K562 (cell line): ENCODE data around the gene ELAVL3. TPM values are rescaled to one million over a fixed set of nuclear protein-coding genes. Genes with fewer than 3 reads are reported as not detected.

Experiments used
- CBX3 ChIP-seq, 2 experiments: IDR thresholded peaks; 1 replicate in 1 of 2; 2 replicates in 1 of 2; pipeline ENCODE4 v1.6.1; 2012; ENCODE audit warnings: inconsistent platforms in 2 of 2, low read length in 2 of 2, borderline replicate concordance in 1 of 2, control low read depth in 1 of 2
- ERF ChIP-seq: fragments of 450-650 bp; formaldehyde crosslinking; IDR thresholded peaks from 2 replicates; pipeline ENCODE4 v1.4.0; 2020; ENCODE audit warnings: mild to moderate bottlenecking, mixed read lengths
- MYC ChIP-seq, 2 experiments: fragments of 250-450 bp in 1 of 2; sonication (Bioruptor Pico) in 1 of 2; IDR thresholded peaks; 2 replicates each; pipeline versions ENCODE4 v1.5.1 to v1.6.1; 2012 to 2021; ENCODE audit warnings: low read depth in 2 of 2, borderline replicate concordance in 1 of 2, improper control_type of control experiment in 1 of 2, low read length in 1 of 2, mild to moderate bottlenecking in 1 of 2, moderate library complexity in 1 of 2
- PPARD ChIP-seq: fragments of 250-450 bp; sonication (Bioruptor Pico); IDR thresholded peaks from 2 replicates; pipeline ENCODE4 v1.8.0; 2022; ENCODE audit warnings: inconsistent platforms, mild to moderate bottlenecking, moderate library complexity
- PRPF4 ChIP-seq: fragments of 200-400 bp; formaldehyde crosslinking; IDR thresholded peaks from one replicate; pipeline ENCODE4 v1.6.1; 2017; ENCODE audit warnings: low read length, low read depth, mild to moderate bottlenecking; ENCODE audit not compliant: insufficient read depth, poor library complexity, severe bottlenecking
- RB1 ChIP-seq: fragments of 450-650 bp; IDR thresholded peaks from 2 replicates; pipeline ENCODE4 v1.6.1; 2017; ENCODE audit warnings: low read depth, mild to moderate bottlenecking
- RBFOX2 ChIP-seq: fragments of 200-400 bp; formaldehyde crosslinking; IDR thresholded peaks from 2 replicates; pipeline ENCODE4 v1.6.1; 2017; ENCODE audit warnings: low read depth, mild to moderate bottlenecking, low read length, moderate library complexity
- SREBF2 ChIP-seq: sonication (generic); formaldehyde crosslinking; IDR thresholded peaks from 2 replicates; pipeline ENCODE4 v1.4.0; 2020; ENCODE audit warnings: mild to moderate bottlenecking, missing genetic modification reagents
- TAF15 ChIP-seq: fragments of 200-400 bp; formaldehyde crosslinking; IDR thresholded peaks from 2 replicates; pipeline ENCODE4 v1.6.1; 2017; ENCODE audit warnings: mild to moderate bottlenecking, low read depth, low read length, moderate library complexity
- TOE1 ChIP-seq, 2 experiments: fragments of 450-650 bp in 1 of 2; sonication (generic) in 1 of 2; formaldehyde crosslinking in 1 of 2; IDR thresholded peaks; 2 replicates each; pipeline versions ENCODE4 v1.7.1 to v1.8.0; 2016 to 2022; ENCODE audit warnings: borderline replicate concordance in 2 of 2, mild to moderate bottlenecking in 2 of 2, antibody characterized with exemption in 1 of 2, inconsistent platforms in 1 of 2, low read depth in 1 of 2, missing genetic modification reagents in 1 of 2, moderate library complexity in 1 of 2
- ZC3H4 ChIP-seq: sonication (generic); formaldehyde crosslinking; IDR thresholded peaks from 2 replicates; pipeline ENCODE4 v1.9.0; 2021; ENCODE audit warnings: missing genetic modification reagents, borderline replicate concordance
- ZNF263 ChIP-seq: sonication (generic); formaldehyde crosslinking; IDR thresholded peaks from 2 replicates; pipeline ENCODE4 v1.8.0; 2022; ENCODE audit warnings: mild to moderate bottlenecking, missing genetic modification reagents, borderline replicate concordance
- polyA plus RNA-seq, 8 experiments: library from polyadenylated mRNA; depleted of rRNA in 4 of 8; stranded (reverse) in 5 of 8; unstranded in 3 of 8; fragments of >200 nt; fragmentation: Nextera tagmentation in 2 of 8; fragmentation: Illumina TruSeq in 1 of 8; extraction: Ambion mirVana in 2 of 8; extraction: Trizol in 1 of 8; gene quantifications; 2 replicates each; pipeline versions ENCODE4 v1.2.1 to v1.2.3, GENCODE V29; 2011 to 2014; ENCODE audit warnings: inconsistent platforms in 1 of 8, missing spikeins in 1 of 8
- total RNA-seq, 7 experiments: library from RNA; depleted of rRNA in 6 of 7; stranded (reverse); fragments of >200 nt in 6 of 7; fragmentation: Illumina TruSeq in 2 of 7; extraction: Trizol in 2 of 7; gene quantifications; 2 replicates each; pipeline versions ENCODE4 v1.2.1 to v1.2.3, GENCODE V29; 2011 to 2021; ENCODE audit warnings: low replicate concordance in 1 of 7
- TF ChIP-seq, protein P1 (sequence below): sonication (generic); formaldehyde crosslinking; IDR thresholded peaks from 2 replicates; pipeline ENCODE4 v1.8.0; 2022; ENCODE audit warnings: missing genetic modification reagents, mild to moderate bottlenecking, moderate library complexity, borderline replicate concordance
- TF ChIP-seq, protein P2 (sequence below): sonication (generic); formaldehyde crosslinking; IDR thresholded peaks from 2 replicates; pipeline ENCODE4 v1.8.1; 2023; ENCODE audit warnings: mild to moderate bottlenecking, missing genetic modification reagents
- TF ChIP-seq, protein P3 (sequence below): sonication (generic); formaldehyde crosslinking; IDR thresholded peaks from 2 replicates; pipeline ENCODE4 v1.9.0; 2022; ENCODE audit warnings: mild to moderate bottlenecking, missing genetic modification reagents
- TF ChIP-seq, protein P4 (sequence below): fragments of 200-800 bp; sonication (Bioruptor generic); IDR thresholded peaks from 2 replicates; pipeline ENCODE4 v1.6.1; 2017; ENCODE audit warnings: missing genetic modification characterization, missing compliant biosample characterization
- TF ChIP-seq, protein P5 (sequence below): sonication (generic); formaldehyde crosslinking; IDR thresholded peaks from 2 replicates; pipeline ENCODE4 v1.8.0; 2022; ENCODE audit warnings: mild to moderate bottlenecking, missing genetic modification reagents
- TF ChIP-seq, protein P6 (sequence below): sonication (generic); formaldehyde crosslinking; IDR thresholded peaks from 2 replicates; pipeline ENCODE4 v1.8.0; 2022; ENCODE audit warnings: mild to moderate bottlenecking, missing genetic modification reagents

The ELAVL3 gene
- total and polyA plus RNA-seq, 9 of the 15 experiments (the other 6 are each of a cell fraction or from before 2014, with no cell fraction given), result not detected

DNA sequence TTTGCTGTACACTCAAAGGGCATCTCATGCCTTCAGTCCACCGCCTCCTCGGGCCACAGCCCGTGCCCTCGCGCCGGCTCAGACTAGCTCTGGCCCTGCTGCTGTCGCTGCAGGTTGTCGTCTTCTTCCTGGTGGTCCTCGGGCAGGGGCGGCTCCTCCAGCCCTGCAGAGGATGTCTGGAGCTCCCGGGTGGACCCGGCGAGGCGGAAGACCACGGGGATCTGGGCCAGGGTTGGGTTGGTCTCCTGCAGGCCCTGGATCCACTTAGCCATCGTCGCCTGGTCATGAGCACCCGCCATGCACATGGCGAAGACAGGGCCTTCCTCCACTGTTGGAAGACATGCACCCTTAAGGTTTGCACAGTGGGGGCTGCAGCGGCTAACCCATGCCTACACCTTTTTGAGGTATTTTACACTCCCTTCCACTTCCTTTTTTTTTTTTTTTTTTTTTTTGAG lies 25.3 kb upstream of the ELAVL3 start (continued):
- TF ChIP-seq, protein P1, sequence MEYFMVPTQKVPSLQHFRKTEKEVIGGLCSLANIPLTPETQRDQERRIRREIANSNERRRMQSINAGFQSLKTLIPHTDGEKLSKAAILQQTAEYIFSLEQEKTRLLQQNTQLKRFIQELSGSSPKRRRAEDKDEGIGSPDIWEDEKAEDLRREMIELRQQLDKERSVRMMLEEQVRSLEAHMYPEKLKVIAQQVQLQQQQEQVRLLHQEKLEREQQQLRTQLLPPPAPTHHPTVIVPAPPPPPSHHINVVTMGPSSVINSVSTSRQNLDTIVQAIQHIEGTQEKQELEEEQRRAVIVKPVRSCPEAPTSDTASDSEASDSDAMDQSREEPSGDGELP, result peak; percentile 13; the same call in 1 of the 2 replicates
- TF ChIP-seq TOE1 (IDR thresholded peaks at IDR 0.05; ENCODE audit: borderline replicate concordance) (no peak), TOE1 (CRISPR knock-in tag; IDR thresholded peaks at IDR 0.05; ENCODE audit: borderline replicate concordance, low read depth) (0 out of 2 replicates have a peak, but pooled peaks have one; percentile 59), CBX3 (IDR thresholded peaks at IDR 0.05; ENCODE audit: borderline replicate concordance in 1 of 2, low read length in 2 of 2) (no peak), RB1 (no peak), PPARD (CRISPR knock-in tag) (no peak), SREBF2 (CRISPR knock-in tag) (peak; percentile 74; the same call in 1 of the 2 replicates), ERF (CRISPR knock-in tag) (peak; percentile 45; the same call in 1 of the 2 replicates), ZC3H4 (CRISPR knock-in tag) (no peak), ZNF263 (no peak), TAF15 (no peak), PRPF4 (no peak), RBFOX2 (peak; percentile 49), MYC (IDR thresholded peaks at IDR 0.05; ENCODE audit: low read depth, low read length) (no peak), MYC (CRISPR knock-in tag; IDR thresholded peaks at IDR 0.05; ENCODE audit: borderline replicate concordance, low read depth) (0 out of 2 replicates have a peak, but pooled peaks have one; percentile 50)
- TF ChIP-seq, protein P2, sequence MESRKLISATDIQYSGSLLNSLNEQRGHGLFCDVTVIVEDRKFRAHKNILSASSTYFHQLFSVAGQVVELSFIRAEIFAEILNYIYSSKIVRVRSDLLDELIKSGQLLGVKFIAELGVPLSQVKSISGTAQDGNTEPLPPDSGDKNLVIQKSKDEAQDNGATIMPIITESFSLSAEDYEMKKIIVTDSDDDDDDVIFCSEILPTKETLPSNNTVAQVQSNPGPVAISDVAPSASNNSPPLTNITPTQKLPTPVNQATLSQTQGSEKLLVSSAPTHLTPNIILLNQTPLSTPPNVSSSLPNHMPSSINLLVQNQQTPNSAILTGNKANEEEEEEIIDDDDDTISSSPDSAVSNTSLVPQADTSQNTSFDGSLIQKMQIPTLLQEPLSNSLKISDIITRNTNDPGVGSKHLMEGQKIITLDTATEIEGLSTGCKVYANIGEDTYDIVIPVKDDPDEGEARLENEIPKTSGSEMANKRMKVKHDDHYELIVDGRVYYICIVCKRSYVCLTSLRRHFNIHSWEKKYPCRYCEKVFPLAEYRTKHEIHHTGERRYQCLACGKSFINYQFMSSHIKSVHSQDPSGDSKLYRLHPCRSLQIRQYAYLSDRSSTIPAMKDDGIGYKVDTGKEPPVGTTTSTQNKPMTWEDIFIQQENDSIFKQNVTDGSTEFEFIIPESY, result peak; percentile 79; the same call in 1 of the 2 replicates
- TF ChIP-seq, protein P3, sequence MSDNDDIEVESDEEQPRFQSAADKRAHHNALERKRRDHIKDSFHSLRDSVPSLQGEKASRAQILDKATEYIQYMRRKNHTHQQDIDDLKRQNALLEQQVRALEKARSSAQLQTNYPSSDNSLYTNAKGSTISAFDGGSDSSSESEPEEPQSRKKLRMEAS (CRISPR knock-in tag), result peak; percentile 57; the same call in 1 of the 2 replicates
- TF ChIP-seq, protein P4, sequence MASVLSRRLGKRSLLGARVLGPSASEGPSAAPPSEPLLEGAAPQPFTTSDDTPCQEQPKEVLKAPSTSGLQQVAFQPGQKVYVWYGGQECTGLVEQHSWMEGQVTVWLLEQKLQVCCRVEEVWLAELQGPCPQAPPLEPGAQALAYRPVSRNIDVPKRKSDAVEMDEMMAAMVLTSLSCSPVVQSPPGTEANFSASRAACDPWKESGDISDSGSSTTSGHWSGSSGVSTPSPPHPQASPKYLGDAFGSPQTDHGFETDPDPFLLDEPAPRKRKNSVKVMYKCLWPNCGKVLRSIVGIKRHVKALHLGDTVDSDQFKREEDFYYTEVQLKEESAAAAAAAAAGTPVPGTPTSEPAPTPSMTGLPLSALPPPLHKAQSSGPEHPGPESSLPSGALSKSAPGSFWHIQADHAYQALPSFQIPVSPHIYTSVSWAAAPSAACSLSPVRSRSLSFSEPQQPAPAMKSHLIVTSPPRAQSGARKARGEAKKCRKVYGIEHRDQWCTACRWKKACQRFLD (CRISPR knock-in tag), result no peak
- TF ChIP-seq, protein P5, sequence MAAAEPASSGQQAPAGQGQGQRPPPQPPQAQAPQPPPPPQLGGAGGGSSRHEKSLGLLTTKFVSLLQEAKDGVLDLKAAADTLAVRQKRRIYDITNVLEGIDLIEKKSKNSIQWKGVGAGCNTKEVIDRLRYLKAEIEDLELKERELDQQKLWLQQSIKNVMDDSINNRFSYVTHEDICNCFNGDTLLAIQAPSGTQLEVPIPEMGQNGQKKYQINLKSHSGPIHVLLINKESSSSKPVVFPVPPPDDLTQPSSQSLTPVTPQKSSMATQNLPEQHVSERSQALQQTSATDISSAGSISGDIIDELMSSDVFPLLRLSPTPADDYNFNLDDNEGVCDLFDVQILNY, result 0 out of 2 replicates have a peak, but pooled peaks have one; percentile 62
- TF ChIP-seq, protein P6, sequence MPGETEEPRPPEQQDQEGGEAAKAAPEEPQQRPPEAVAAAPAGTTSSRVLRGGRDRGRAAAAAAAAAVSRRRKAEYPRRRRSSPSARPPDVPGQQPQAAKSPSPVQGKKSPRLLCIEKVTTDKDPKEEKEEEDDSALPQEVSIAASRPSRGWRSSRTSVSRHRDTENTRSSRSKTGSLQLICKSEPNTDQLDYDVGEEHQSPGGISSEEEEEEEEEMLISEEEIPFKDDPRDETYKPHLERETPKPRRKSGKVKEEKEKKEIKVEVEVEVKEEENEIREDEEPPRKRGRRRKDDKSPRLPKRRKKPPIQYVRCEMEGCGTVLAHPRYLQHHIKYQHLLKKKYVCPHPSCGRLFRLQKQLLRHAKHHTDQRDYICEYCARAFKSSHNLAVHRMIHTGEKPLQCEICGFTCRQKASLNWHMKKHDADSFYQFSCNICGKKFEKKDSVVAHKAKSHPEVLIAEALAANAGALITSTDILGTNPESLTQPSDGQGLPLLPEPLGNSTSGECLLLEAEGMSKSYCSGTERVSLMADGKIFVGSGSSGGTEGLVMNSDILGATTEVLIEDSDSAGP, result 0 out of 2 replicates have a peak, but pooled peaks have one; percentile 46
